GM12878 (cell line): ENCODE data around the gene SLFN14. TPM values are rescaled to one million over a fixed set of nuclear protein-coding genes. Genes with fewer than 3 reads are reported as not detected.

Experiments used
- ATAC-seq: fragments of 200-7000 bp; cut with Tn5 transposase; 3 replicates; pipeline ENCODE4 v1.9.1; 2020; ENCODE audit warnings: mild to moderate bottlenecking, moderate library complexity
- BruUV-seq: library from RNA; stranded (reverse); fragments of 400-500 nt; replicated peaks from 2 replicates; lab custom pipeline; 2021; lab: Mats Ljungman, UMichigan
- CTCF ChIA-PET: fragments of 300-600 bp; sonication (Branson Sonifier 250); formaldehyde crosslinking; extraction: SDS; loops from one replicate; lab custom pipeline; 2021; ENCODE audit warnings: inconsistent platforms; lab: Yijun Ruan, JAX
- POLR2A ChIA-PET: fragments of 350-600 bp; formaldehyde crosslinking; extraction: SDS; loops from one replicate; lab custom pipeline; 2021; ENCODE audit warnings: inconsistent platforms; lab: Charles Lee
- RAD21 ChIA-PET: fragments of 300-600 bp; sonication (Branson Sonifier 250); formaldehyde crosslinking; loops from one replicate; lab custom pipeline; 2023; ENCODE audit warnings: antibody characterized with exemption; ENCODE audit not compliant: unreplicated experiment; lab: Charles Lee
- SMC1A ChIA-PET: fragments of 300-600 bp; sonication (Branson Sonifier 250); formaldehyde crosslinking; loops from one replicate; lab custom pipeline; 2023; ENCODE audit not compliant: unreplicated experiment, uncharacterized antibody; lab: Charles Lee
- DNase-seq: peaks from one replicate; pipeline ENCODE4 v3.0.0-alpha.2; 2011; ENCODE audit warnings: low read depth, low spot score
- FAIRE-seq: peaks from 3 replicates; lab custom pipeline; 2011; peaks lifted over from hg19 to GRCh38; lab: Jason Lieb, UNC
- H2AFZ ChIP-seq: 2 replicates; pipeline ENCODE4 v1.6.0; 2011; ENCODE audit warnings: low read depth, low read length, control low read depth; ENCODE audit not compliant: control insufficient read depth
- H3K27ac ChIP-seq: 2 replicates; pipeline ENCODE4 v1.5.1; 2011; ENCODE audit warnings: control low read depth; ENCODE audit not compliant: control insufficient read depth, insufficient read depth
- H3K27me3 ChIP-seq, 2 experiments: replicated peaks in 1 of 2; 2 replicates each; pipeline versions ENCODE4 v1.6.0 to v1.6.1; 2011; ENCODE audit warnings: low read length in 1 of 2; ENCODE audit not compliant: control insufficient read depth in 2 of 2, insufficient read depth in 2 of 2
- H3K36me3 ChIP-seq, 2 experiments: 2 replicates each; pipeline ENCODE4 v1.5.1; 2011; ENCODE audit warnings: low read length in 1 of 2; ENCODE audit not compliant: control insufficient read depth in 2 of 2, insufficient read depth in 2 of 2
- H3K4me1 ChIP-seq: 2 replicates; pipeline ENCODE4 v1.6.1; 2011; ENCODE audit warnings: mild to moderate bottlenecking, low read length, moderate library complexity, mixed read lengths; ENCODE audit not compliant: control insufficient read depth, insufficient read depth
- H3K4me2 ChIP-seq: 2 replicates; pipeline ENCODE4 v1.6.0; 2011; ENCODE audit warnings: control low read depth; ENCODE audit not compliant: control insufficient read depth, insufficient read depth
- H3K4me3 ChIP-seq: fragments of 200-600 bp; sonication (generic); 2 replicates; pipeline ENCODE4 v1.5.1; 2016
- H3K79me2 ChIP-seq: 2 replicates; pipeline ENCODE4 v1.6.0; 2011; ENCODE audit warnings: low read length; ENCODE audit not compliant: control insufficient read depth, insufficient read depth
- H3K9ac ChIP-seq: 2 replicates; pipeline ENCODE4 v1.8.0; 2011; ENCODE audit warnings: low read length, control low read depth, mixed read lengths; ENCODE audit not compliant: control insufficient read depth, insufficient read depth
- H3K9me3 ChIP-seq: replicated peaks from 3 replicates; pipeline ENCODE4 v1.5.1; 2011; ENCODE audit warnings: mild to moderate bottlenecking, low read length; ENCODE audit not compliant: control insufficient read depth, insufficient read depth
- H4K20me1 ChIP-seq: 2 replicates; pipeline ENCODE4 v1.6.0; 2011; ENCODE audit not compliant: control insufficient read depth, insufficient read depth
- ATF3 ChIP-seq: IDR thresholded peaks from 2 replicates; pipeline ENCODE4 v1.6.1; 2011; ENCODE audit warnings: low read depth, mild to moderate bottlenecking, low read length, moderate library complexity, borderline replicate concordance; ENCODE audit errors: extremely low read depth
- ATF7 ChIP-seq: fragments of 450-650 bp; IDR thresholded peaks from 2 replicates; pipeline ENCODE4 v1.6.1; 2016; ENCODE audit warnings: low read depth, mild to moderate bottlenecking
- CBX3 ChIP-seq: fragments of 200-600 bp; sonication (generic); IDR thresholded peaks from 2 replicates; pipeline ENCODE4 v1.6.1; 2016; ENCODE audit warnings: low read depth, borderline replicate concordance
- CTCF ChIP-seq, 3 experiments: IDR thresholded peaks in 2 of 3; conservative IDR thresholded peaks in 1 of 3; 2 replicates each; pipeline ENCODE4 v1.5.1; 2011; ENCODE audit warnings: low read depth in 3 of 3, low read length in 3 of 3, mild to moderate bottlenecking in 3 of 3, control low read depth in 2 of 3, moderate library complexity in 2 of 3, inconsistent platforms in 1 of 3, mixed read lengths in 1 of 3; ENCODE audit not compliant: control insufficient read depth in 2 of 3, insufficient read depth in 1 of 3; ENCODE audit errors: extremely low read depth in 1 of 3
- ETV6 ChIP-seq, 2 experiments: fragments of 450-650 bp in 1 of 2; IDR thresholded peaks in 1 of 2; conservative IDR thresholded peaks in 1 of 2; 2 replicates each; pipeline ENCODE4 v1.6.1; 2014; ENCODE audit warnings: antibody characterized with exemption in 1 of 2, borderline replicate concordance in 1 of 2, low read depth in 1 of 2, mild to moderate bottlenecking in 1 of 2, moderate library complexity in 1 of 2
- FOXM1 ChIP-seq: IDR thresholded peaks from 2 replicates; pipeline ENCODE4 v1.6.1; 2012; ENCODE audit warnings: low read depth, mild to moderate bottlenecking, inconsistent platforms, low read length, moderate library complexity
- NBN ChIP-seq: fragments of 450-650 bp; IDR thresholded peaks from 2 replicates; pipeline ENCODE4 v1.6.1; 2016
- PML ChIP-seq: IDR thresholded peaks from 2 replicates; pipeline ENCODE4 v1.6.1; 2012; ENCODE audit warnings: low read length, inconsistent platforms
- RELA ChIP-seq: fragments of 450-650 bp; IDR thresholded peaks from 2 replicates; pipeline ENCODE4 v1.8.0; 2014; ENCODE audit warnings: borderline replicate concordance; ENCODE audit not compliant: partially characterized antibody
- ZNF217 ChIP-seq: fragments of 450-650 bp; IDR thresholded peaks from 2 replicates; pipeline ENCODE4 v1.6.1; 2017; ENCODE audit warnings: antibody characterized with exemption, mild to moderate bottlenecking
- ZZZ3 ChIP-seq: IDR thresholded peaks from 2 replicates; pipeline ENCODE4 v1.6.1; 2011; ENCODE audit warnings: low read depth; ENCODE audit not compliant: control insufficient read depth, insufficient read length
- WGBS: methylation state at CpG from one replicate; pipeline ENCODE4 v1.1.6; 2016; ENCODE audit warnings: low lambda C conversion rate; ENCODE audit not compliant: insufficient replicate concordance, insufficient coverage; ENCODE audit errors: missing lambda C conversion rate; 5-methylcytosine and 5-hydroxymethylcytosine counted together
- in situ Hi-C: fragments of 300-500 bp; cut with MboI; formaldehyde crosslinking; loops from 9 replicates; pipeline ENCODE4 v1.14.3; 2018; ENCODE audit warnings: mixed read lengths
- intact Hi-C: fragments of 100-400 bp; cut with micrococcal nuclease; formaldehyde crosslinking; loops from one replicate; pipeline ENCODE4 v1.14.2; 2022; ENCODE audit not compliant: unreplicated experiment
- polyA plus RNA-seq, 11 experiments: library from polyadenylated mRNA; depleted of rRNA in 4 of 11; unstranded in 6 of 11; stranded (reverse) in 5 of 11; fragments of >200 nt; fragmentation: Nextera tagmentation in 4 of 11; fragmentation: Illumina TruSeq in 1 of 11; extraction: Ambion mirVana in 4 of 11; extraction: Trizol in 1 of 11; gene quantifications; 1 replicate in 1 of 11; 2 replicates in 10 of 11; pipeline versions ENCODE4 v1.2.1 to v1.2.3, GENCODE V29; 2011 to 2016; ENCODE audit warnings: inconsistent platforms in 2 of 11, missing spikeins in 2 of 11, low read depth in 1 of 11
- total RNA-seq, 4 experiments: library from RNA; depleted of rRNA in 3 of 4; stranded (reverse); fragments of >200 nt in 3 of 4; fragmentation: Illumina TruSeq in 1 of 4; extraction: Trizol in 1 of 4; gene quantifications; 2 replicates each; pipeline versions ENCODE4 v1.2.1 to v1.2.3, GENCODE V29; 2013 to 2021

Gene SLFN14
- total and polyA plus RNA-seq, 10 of the 15 experiments (the other 5 are each of a cell fraction or from before 2014, with no cell fraction given) = 0.06 to 0.11 (median 0.06) TPM; not detected in 7

- Histone ChIP-seq H3K27ac (no peak overlapping the region), H3K36me3 (no peaks in the 10 kb centered on the region), H4K20me1 (no peaks in the 10 kb centered on the region), H3K4me2 (no peak overlapping the region), H2AFZ (no peak overlapping the region), H3K27me3 (no peaks in the 10 kb centered on the region; a peak in 1 of 4 replicates), H3K9ac (no peak overlapping the region)
- ChIA-PET POLR2A (no interaction called here), SMC1A (interaction anchor here (1.0 kb wide), 1 partner anchor 53 kb away, joined by 4 read pairs; no protein-coding TSS in a partner anchor), RAD21 (no interaction called here), CTCF (interaction anchor here (1.6 to 1.8 kb wide), 2 partner anchors 10 to 54 kb away, joined by 5 to 6 read pairs; no protein-coding TSS in a partner anchor)
- no TSS peak for BruUV-seq
- in situ Hi-C loops = loop anchor here (5.0 kb wide), 1 partner anchor 52 kb away; no protein-coding TSS in a partner anchor
- FAIRE-seq = no peak
- 35% methylated on average over 2 of the region's 2 CpGs for WGBS
- TF ChIP-seq ATF7 = no peak
- no peak for TF ChIP-seq ETV6 (conservative IDR thresholded peaks at IDR 0.05 in 1 of 2, IDR thresholded peaks at IDR 0.05 in 1 of 2; ENCODE audit: borderline replicate concordance in 1 of 2, low read depth in 1 of 2)
- TF ChIP-seq ATF3 = no peak
- no peak for TF ChIP-seq ZZZ3
- no peak for TF ChIP-seq RELA
- no peak for TF ChIP-seq CTCF (IDR thresholded peaks at IDR 0.05 in 2 of 3, conservative IDR thresholded peaks at IDR 0.05 in 1 of 3; ENCODE audit: control insufficient read depth in 2 of 3, extremely low read depth in 1 of 3, insufficient read depth in 1 of 3, low read depth in 3 of 3, low read length in 3 of 3)
- no peak for TF ChIP-seq CBX3
- TF ChIP-seq FOXM1 = no peak
- TF ChIP-seq NBN = no peak
- TF ChIP-seq ZNF217 = no peak
- TF ChIP-seq PML = no peak
- TF ChIP-seq, all 136 proteins: peak for 0
- no peaks in the 10 kb centered on the region for H3K9me3 ChIP-seq
- H3K4me1 ChIP-seq = no peaks in the 10 kb centered on the region
- no peaks in the 10 kb centered on the region for H3K79me2 ChIP-seq
- intact Hi-C loops = loop anchor here (5.0 kb wide), 1 partner anchor 188 kb away; no protein-coding TSS in a partner anchor
- DNase-seq (no peak), ATAC-seq (no peak)
- H3K4me3 ChIP-seq = no peak overlapping the region
Measured at GRCh38 chr17:35559495-35560210, 966 bp downstream of the SLFN14 start.
